Anterior cingulate cortex (tissue), 58 donors: ENCODE data around the gene ADCY5.

Experiments used
- DNase-seq, 58 donors: peaks; one replicate each; lab custom pipeline; 2025; lab: John Stamatoyannopoulos, UW

The ADCY5 gene

DNA sequence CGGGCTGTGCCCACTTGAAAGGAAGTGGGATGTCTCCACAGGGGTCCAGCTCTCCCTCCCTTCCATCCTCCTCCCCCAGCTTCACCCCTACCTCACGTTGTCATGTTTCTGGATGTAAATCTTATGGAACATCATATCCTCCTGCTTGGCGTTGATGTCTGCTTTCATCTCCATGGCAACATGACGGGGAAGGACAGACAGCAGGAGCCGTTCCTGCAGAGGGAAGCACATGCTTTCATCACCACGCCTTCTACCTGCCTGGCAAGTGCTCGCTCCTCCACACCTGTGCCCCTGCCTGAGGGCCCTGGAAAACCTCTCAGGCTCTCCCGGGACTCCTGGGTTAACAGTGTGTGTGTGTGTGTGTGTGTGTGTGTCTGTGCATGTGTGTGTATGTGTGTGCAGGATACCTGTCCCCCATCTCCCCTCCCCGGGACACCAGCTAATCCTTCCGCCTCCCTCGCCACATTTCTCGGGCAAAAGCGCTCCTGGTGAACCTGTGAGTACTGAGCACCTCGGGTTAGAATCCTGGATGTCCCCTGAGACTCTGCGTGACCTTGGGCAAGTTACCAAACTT is 101.1 kb downstream of the ADCY5 start:
- DNase-seq: no peak

- DNase-seq: peak in 1 of 58 donors; percentile 25
Observed at GRCh38 chr3:123347205-123347604, 101.7 kb downstream of the ADCY5 start.

DNA sequence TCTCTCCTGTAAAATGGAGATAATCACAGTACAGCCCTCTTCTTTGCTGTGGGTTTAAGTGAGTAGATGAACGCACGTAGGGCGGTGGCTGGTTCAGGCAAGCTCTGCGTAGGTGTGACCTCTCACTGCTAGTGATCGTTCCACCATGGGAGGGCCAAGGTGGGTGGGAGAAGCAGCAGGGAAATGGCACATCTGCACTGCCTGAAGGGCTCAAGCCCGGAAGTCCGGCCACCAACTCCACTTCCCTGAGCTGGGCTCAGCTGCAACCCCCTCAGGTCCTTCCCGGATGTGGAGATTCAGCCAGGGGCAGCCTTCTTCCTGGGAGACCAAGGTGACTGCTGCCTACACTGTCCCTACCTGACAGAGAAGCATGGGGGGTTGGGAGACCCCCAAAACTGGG is 102.9 kb downstream of the ADCY5 start:
- DNase-seq: no peak

DNA sequence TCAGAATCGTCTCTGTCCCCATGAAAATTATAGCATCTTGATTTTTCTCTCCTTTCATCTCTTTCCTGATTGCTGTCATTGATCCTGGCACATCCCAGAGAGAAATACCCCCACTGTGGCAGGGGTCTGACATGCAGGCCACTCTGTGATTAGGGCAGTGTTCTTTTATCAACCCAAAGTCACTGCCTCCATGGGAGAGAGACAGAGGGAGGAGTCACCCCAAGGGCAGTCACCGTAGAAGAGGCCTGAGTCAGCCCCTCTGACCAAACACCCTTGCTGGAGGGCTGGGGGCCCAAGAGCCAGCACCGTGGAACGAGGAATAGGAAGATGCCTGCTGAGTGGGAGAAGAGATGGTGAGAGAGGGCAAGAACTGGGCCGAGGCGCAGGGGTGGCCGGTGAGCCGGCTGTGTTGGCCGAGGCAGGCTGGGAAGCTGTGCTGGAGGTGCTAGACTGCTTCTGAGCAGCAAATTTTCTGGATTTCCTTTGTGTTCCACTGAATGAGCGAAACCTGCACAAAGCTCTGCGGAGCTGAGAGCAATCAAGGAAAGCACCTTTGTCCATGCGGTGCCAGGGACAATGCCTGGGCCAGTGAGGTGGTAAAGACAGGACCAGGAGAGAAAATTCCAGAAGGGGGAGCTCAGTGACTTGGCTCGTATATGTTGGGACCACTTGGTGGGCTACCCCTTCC is 103.8 kb downstream of the ADCY5 start:
- DNase-seq: no peak

DNA sequence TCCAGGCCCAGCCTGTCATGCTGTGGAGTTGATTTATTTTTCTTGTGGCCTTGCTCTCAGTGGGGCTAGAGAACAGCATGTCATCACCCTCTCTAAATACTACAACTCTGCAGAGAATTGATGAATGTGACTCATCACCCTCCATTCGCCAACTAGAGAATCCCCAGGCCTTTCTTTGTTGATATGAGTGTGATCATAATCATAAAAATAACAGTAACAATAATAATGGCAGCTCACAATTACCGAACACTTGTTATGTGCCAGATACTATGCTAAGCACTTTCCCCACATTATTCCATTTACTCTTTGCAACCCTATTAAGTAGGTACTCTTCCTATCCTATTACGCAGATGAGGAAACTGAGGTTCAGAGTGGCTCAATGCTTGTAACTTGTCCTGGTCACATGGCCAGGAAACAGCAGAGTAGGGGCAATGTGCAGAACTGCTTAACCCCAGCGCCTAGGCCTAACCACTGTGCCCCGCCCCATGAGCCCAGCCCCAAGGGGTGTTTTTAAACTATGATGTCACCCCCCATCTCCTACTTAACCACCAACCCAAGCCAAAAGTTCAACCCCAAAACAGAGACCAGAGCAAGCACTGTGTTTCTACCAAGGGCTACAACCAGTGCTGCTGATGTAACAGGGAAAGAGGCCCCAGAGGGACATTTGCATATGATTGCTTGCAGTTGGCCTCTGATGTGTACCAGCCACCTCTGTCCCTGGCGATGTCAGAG is 104.5 kb downstream of the ADCY5 start:
- no peak for DNase-seq

GRCh38 chr3:123343296-123344174 is 105.4 kb downstream of the ADCY5 start:
- no peak for DNase-seq

DNA sequence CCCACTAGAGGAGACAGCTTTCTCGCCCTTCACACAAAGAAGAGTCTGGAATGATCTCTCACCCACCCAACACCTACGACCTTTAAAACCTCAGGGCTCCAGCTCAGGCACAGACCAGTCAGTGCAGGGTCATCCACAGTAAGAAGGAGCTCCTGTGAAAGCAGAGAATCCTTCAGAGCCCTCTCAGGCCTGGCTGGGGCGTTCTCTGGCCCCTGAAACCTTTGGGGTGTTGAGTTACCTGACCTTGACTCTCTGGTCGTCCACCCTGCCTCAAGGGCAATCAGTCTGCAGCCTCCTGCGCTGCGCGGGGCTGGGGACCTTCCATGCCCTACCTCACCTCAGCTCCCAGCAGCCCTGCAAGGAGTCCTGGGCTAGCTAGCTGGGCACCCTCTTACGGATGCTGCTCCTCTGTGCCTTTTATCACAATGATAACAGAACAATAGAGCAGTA is 106.2 kb downstream of the ADCY5 start:
- DNase-seq: no peak

GRCh38 chr3:123341871-123342630 is 106.8 kb downstream of the ADCY5 start:
- no peak for DNase-seq

DNA sequence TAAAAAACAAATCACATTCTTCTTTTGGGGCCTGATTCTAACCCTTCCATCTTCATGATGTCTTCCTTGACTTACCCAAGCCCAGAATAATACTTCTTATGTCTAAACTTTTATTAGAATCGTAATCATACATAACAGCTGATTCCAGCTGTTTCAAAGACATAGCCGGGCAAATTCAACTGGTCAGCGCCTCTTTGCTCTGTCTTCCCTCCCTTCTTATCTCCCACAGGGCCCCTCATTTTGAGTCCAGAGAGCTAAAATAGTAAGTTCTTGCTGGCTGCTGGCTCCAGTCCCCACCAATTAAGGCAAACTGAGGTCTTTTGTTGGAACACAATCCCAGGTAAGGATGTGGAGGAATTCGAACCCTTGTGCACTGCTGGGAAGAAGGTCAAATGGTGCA is 108.6 kb downstream of the ADCY5 start:
- no peak for DNase-seq

GRCh38 chr3:123339302-123339701 is 109.6 kb downstream of the ADCY5 start:
- no peak for DNase-seq

DNA sequence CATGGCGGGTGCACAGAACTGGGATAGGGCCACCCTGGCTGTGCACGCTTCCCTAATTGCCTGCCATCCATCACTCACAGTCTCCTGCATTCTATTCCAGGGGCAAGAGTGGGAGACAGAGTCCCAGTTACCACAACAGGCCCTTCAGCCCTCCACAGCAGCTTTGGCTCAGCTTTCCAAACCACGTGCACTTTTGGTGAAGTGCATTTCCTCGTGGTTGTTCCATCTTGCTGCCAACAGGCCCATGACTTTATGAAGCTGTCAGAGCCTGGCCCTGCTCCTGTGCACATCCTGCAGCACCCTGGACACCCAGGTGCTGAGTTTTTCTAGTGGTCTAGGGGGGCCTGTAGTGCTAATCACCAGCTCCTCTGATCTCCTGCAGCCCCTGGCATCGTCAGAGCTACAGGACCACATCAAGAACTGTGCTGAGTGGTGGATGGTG is 110.2 kb downstream of the ADCY5 start:
- DNase-seq: no peak

DNA sequence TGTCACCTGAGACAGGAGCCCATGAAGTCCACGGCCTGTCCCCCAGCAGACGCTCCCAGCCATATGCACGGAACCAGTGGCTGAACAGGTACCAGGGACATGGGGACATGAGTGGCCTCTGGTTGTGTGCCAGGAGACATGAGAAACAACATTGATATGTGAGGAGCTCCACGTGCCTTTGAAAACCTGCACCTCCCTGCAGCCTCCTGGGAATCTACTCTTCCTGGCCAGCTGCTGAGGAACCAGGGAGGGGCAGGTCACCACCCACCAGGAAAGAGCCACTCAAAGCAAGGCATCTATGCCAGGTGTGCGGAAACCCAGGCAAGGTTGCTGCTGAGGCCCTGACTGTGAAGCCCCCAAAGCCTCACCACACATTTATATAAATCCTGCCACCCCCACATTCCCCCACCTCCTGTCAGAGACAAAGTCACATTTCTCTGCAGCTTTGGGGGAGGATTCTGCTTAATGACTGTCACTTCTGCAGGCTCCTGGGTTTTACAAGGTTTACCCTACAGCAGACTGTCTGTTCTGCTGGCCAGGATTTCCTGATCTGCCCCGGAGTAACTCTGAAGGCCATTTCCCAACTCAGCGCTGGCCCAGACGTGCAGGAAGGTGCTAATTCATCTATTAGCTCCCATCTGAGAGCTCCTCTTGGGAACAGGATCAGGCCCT is 110.8 kb downstream of the ADCY5 start:
- DNase-seq: peak in 1 of 58 donors; percentile 33

DNA sequence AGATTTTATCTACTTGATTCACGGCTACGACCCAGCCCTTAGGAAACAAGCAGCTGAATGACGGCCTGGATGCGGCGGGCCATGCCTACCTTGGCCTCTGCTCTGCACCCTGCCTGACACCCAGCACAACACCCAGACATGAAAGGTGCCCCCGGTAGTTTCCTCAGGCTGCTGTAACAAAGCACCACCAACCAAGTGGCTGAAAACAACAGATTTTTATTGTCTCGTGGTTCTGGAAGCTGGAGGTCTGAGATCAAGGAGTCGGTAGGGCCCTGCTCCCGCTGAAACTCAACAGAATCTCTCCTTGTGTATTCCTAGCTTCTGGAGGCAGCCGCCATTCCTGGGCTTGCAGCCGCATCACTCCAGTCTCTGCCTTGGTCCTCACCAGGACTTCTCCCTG is 111.7 kb downstream of the ADCY5 start:
- no peak for DNase-seq

DNA sequence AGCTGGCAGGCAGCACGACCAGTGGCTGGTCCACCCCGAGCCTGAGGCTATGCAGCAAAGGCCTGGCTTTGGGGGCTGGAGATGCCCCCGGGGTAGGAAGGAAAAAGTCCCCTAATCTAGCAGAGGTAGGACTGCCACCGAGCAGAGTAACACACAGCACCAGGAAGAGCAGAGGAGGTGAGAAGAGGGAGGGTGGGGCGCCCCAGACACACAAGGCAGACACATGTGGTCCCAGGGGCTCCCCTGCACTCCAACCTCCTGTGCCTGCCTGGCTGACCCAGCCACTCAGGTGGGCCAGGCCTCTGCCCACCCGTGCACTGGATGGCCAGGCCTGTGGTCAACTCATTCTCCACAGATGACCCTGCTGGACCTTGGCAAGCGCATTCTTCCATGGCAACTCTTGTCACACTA is 112.4 kb downstream of the ADCY5 start:
- DNase-seq: no peak

DNA sequence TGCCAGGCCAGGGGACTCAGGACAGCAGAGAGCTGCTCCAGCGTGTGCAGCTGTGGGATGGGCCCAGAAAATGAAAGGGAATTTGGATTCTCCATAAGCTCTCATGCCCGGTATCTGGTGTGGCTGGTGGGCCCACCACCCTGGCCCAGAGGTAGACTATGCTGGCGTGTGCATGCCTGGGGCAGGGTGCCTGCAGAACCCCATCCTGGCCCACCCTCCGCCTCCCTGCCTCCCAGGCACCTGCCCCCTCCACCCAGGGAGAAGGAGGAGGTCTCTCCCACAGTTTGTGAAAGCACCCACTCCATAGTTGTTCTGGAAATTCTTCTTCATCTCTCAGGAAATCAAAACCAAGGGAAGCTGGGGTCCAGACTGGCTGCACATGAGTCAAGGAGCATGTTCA is 112.9 kb downstream of the ADCY5 start:
- no peak for DNase-seq

GRCh38 chr3:123335007-123335670 is 113.8 kb downstream of the ADCY5 start:
- DNase-seq: no peak

DNA sequence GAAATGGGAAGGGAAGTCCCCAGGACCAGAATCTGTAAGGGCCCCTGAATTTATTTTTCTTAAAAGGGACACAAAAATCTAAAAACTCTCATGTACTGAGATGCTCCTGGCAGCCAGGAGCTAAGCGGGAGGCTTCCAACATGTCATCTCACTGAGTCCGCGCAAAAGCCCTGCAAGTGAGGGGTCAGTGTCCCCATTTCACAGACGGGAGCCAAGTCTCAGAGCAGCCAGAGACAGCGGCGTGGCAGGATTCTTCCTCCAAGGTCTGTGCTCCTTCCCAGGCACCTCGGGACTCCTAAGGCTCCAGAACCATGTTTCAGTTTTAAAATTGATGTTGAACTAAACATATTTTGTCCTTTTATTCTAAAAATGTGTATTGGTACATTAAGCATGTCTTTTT is 114.8 kb downstream of the ADCY5 start:
- no peak for DNase-seq

DNA sequence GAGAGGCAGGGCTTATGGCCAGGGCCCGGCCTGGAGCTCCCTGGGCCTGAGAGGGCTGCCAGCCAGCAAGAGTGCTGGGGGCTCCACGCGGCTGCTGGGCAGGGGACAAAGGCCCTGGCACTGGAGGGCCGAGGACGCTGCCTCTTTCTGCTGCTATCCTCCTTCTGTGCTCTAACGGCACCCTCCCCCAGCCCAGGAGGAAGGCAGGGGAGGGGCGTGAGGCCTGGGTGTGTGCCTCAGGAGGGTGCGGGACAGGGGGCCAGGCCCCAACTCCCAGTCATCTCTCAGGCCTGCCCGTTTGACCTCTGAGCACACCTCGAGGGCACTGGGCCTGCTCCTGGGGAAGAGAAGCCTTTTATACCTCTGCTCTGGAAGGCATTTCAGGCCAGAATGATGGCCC is 115.5 kb downstream of the ADCY5 start:
- no peak for DNase-seq

GRCh38 chr3:123332124-123332641 is 116.7 kb downstream of the ADCY5 start:
- no peak for DNase-seq
